ENCODE data around the gene NOS1.

Gene NOS1

GRCh38 chr12:117329756-117330155 is 31.7 kb downstream of the NOS1 start:
- DNase-seq = no peak

GRCh38 chr12:117328556-117329100 is 32.8 kb downstream of the NOS1 start:
- DNase-seq = no peak

GRCh38 chr12:117322428-117322827 is 39.0 kb downstream of the NOS1 start:
- DNase-seq = no peak

- DNase-seq = no peak
These were observed 39.9 kb downstream of the NOS1 start for GRCh38 chr12:117321572-117321971.

- DNase-seq = no peak
These were observed 42.8 kb downstream of the NOS1 start for GRCh38 chr12:117318591-117318990.

GRCh38 chr12:117316336-117316735 is 45.1 kb downstream of the NOS1 start:
- no peak for DNase-seq

GRCh38 chr12:117313926-117314325 is 47.5 kb downstream of the NOS1 start:
- no peak for DNase-seq

GRCh38 chr12:117312770-117313169 is 48.7 kb downstream of the NOS1 start:
- no peak for DNase-seq

- no peak for DNase-seq
These were observed 52.0 kb downstream of the NOS1 start for GRCh38 chr12:117309276-117309925.

- no peak for DNase-seq
These were observed 61.3 kb downstream of the NOS1 start for GRCh38 chr12:117300174-117300573.

GRCh38 chr12:117298648-117299225 is 62.7 kb downstream of the NOS1 start:
- no peak for DNase-seq

GRCh38 chr12:117298191-117298590 is 63.2 kb downstream of the NOS1 start:
- no peak for DNase-seq

GRCh38 chr12:117294189-117294603 is 67.2 kb downstream of the NOS1 start:
- no peak for DNase-seq

GRCh38 chr12:117293510-117293909 is 67.9 kb downstream of the NOS1 start:
- no peak for DNase-seq

GRCh38 chr12:117292688-117293087 is 68.7 kb downstream of the NOS1 start:
- no peak for DNase-seq

- no peak for DNase-seq
These were observed 77.3 kb downstream of the NOS1 start for GRCh38 chr12:117284140-117284539.

- DNase-seq = no peak
These were observed 78.9 kb downstream of the NOS1 start for GRCh38 chr12:117282490-117282889.

- DNase-seq = no peak
These were observed 81.3 kb downstream of the NOS1 start for GRCh38 chr12:117280019-117280680.

- DNase-seq = no peak
These were observed 81.8 kb downstream of the NOS1 start for GRCh38 chr12:117279606-117280005.

- DNase-seq = no peak
These were observed 83.6 kb downstream of the NOS1 start for GRCh38 chr12:117277875-117278274.

GRCh38 chr12:117273091-117273490 is 88.3 kb downstream of the NOS1 start:
- no peak for DNase-seq

- no peak for DNase-seq
These were observed 88.7 kb downstream of the NOS1 start for GRCh38 chr12:117272690-117273089.

- DNase-seq = no peak
These were observed 98.7 kb downstream of the NOS1 start for GRCh38 chr12:117262749-117263148.

GRCh38 chr12:117261247-117261646 is 100.2 kb downstream of the NOS1 start:
- no peak for DNase-seq
